NCI-H128 (cell line): ENCODE results near the gene FUS.
"Not testable (repeated sequence)": the region's sequence is repeated elsewhere in the genome, so short reads cannot be mapped to it uniquely, and the experiment has no call there.

ENCODE experiments used
- DNase-seq: peaks from one replicate; lab custom pipeline; 2025; ENCODE audit not compliant: unreplicated experiment; lab: John Stamatoyannopoulos, UW

The FUS gene

DNA sequence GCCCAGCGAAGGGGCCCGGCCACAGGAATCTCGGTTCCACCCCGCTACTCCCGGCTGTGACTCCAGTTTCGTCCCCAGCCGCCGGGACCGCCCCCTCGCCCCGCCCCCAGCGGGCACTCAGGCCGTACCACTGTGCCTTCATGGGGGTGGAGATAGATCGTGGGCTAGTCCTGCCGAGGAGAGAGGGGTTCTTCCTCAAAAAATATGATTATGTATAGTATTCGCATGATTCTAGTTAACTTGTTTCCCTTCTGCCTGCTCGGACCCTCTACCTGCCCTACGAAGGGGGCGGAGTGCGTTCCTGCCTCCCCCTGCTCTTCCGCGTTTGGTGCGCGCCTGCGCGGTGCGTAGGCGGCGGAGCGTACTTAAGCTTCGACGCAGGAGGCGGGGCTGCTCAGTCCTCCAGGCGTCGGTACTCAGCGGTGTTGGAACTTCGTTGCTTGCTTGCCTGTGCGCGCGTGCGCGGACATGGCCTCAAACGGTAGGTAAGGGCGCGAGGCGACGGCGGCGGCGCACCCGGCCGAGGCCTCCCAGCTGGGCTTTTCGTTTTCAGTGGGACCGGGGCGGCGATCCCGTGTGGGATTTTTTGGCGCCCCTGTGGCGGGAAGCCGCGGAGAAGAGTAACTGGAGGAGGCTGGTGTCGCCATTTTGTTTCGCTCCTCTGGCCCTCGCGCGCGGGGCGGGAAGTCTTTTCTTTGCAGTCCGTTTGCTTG lies at the start of gene FUS:
Gene FUS, plus strand, starts transcription at position 393 of the 713 bp plus-strand sequence. Its CDS starts 76 bp downstream, at position 469.
- DNase-seq = peak; percentile 47

DNA sequence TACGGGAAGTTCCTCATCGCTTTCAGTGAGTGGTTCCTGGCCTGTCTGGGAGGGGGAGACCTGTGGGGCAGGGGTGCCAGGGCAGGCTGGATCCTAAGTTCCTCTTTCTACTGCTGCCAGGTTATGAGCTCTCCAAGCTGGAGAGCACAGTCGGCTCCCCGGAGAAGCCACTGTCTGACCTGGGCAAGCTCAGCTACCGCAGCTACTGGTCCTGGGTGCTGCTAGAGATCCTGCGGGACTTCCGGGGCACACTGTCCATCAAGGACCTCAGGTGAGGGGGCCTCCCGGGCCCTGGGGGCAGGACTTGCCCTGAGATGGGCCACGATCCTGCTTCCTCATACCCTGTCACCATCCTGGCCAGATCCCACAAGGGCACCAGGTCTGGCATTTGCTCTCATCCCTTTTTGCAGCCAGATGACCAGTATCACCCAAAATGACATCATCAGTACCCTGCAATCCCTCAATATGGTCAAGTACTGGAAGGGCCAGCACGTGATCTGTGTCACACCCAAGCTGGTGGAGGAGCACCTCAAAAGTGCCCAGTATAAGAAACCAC lies 49.5 kb upstream of the FUS start:
- no peak for DNase-seq

DNA sequence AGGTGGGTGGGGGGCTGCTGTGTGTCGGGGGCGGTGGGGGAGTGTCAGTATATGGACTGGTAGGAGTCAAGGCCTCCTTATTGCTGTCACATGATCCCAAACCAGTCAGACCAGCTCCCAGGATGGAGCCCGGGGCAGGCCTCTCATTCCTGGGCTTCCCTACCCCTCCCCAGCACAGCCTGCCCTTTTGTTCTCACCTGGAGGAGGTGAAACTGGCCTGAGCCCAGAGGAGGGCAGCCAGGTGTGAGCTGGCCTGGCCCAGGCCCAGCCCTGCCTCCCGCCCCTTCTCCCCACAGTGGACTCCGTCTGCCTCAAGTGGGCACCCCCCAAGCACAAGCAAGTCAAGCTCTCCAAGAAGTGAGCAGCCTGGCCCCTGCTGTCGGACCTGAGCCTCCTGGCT lies 49.0 kb upstream of the FUS start:
- DNase-seq = no peak

DNA sequence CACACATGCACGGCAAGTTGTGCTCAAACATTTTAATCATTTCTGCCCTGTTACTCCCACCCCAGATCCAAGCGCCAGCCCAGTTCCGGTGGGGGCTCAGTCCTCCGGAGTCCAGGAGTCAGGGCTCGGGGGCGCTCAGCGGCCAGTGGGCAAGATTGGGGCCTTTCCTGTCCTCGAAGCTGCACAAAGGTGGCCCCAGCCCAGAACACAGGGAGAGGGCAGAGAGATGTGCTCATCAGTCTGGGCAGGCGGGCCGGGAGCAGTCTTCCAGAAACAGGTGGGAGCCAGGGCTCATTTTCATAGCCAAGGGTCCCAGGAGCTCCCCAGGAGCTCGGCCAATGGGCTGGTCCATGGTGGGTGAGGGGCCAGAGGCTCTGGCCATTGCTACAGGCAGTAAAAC lies 48.5 kb upstream of the FUS start:
- DNase-seq = no peak

DNA sequence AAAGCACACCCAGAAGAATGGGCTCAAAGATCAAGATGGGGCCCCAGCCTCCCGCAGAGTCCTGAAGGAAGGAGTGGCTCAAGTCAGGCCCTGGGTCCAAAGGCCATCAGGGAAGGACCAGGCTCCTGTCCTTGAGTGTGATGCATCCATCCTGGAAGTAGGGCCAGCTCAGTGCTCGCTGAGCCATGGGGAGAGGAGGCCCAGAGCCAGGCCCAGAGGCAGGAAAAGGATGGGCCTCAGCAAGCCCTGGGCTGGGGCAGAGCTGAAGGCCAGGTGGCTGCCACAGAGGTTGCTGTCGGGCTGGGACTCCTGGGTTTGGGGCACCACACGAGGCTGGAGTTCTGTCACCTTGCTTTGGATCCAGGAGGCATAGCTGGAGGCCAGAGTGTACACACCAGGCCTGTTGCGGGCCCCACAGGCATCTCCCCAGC lies 48.1 kb upstream of the FUS start:
- DNase-seq = no peak

DNA sequence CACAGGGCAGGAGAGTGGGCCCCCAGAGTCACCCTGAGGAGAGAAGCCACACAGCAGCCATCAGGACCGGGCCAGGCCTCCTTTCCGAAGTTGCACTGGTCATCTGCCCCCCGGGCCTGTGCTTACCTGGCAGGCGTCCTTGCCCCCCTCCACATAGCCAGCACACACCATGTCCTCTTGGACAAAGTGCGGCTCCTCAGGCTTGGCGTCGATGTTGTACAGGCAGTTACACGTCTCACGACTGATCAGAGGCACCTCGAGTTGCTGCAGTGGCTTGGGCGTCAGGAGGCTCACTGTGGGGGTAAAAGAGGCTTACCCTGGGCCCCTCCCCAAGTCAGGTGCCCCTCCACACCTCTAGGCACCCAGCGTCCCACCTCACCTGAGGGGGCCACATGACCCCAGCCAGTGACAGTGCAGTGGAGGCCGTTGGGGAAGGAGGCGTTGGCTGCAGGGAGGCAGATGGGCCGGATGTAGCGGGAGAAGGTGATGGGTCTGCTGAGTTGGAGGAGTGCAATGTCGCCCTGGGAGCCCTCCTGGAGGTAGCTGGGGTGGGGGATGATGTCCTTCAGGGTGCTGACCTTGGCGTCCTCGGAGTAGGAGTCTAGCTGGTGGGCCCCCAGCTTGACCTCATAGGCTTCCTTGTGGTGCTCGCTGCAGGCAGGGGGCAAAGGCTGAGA lies 47.5 kb upstream of the FUS start:
- no peak for DNase-seq

DNA sequence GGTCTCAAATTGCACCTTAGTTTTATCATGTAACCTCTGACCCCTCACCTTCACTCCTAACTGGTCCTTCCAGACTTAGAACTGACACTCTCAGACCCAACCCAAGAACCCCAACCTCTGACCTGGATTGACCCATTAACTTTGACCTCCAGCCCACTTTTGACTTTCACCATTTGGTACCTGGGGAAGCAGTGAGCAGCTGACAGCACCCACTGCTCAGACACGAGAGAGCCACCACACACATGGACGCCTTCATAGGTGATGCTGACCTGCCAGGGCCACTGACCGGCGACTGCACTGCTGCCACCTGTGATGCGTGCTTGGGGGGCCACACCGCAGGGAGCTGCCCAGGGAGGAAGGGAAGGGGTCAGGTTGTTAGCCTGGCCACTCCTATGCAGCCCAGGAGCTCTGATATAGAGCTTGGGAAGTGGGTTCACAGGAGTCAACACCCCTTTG lies 46.9 kb upstream of the FUS start:
- DNase-seq = no peak

DNA sequence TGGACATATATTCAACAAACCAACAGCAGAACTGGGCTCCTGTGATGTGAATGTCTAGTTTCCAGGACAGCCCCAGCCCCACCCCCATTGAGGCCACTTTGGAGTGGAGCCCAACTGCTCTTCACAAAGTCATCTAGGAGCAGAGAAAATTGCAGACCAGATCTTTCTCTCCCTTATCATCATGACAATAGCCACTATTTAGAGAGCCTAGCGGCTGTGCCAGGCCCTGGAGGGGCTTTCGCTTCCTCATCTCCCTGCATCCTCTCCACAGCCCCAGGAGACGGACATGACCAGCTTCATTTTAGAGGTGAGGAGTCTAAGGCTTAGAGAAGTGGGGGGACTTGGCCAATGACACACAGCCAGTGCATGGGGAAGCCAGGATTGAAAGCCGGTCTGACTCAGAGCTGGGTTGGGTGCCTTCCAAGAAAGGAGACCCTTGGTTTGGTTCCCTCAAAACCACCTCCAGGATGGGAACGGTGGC lies 45.8 kb upstream of the FUS start:
- DNase-seq = no peak

DNA sequence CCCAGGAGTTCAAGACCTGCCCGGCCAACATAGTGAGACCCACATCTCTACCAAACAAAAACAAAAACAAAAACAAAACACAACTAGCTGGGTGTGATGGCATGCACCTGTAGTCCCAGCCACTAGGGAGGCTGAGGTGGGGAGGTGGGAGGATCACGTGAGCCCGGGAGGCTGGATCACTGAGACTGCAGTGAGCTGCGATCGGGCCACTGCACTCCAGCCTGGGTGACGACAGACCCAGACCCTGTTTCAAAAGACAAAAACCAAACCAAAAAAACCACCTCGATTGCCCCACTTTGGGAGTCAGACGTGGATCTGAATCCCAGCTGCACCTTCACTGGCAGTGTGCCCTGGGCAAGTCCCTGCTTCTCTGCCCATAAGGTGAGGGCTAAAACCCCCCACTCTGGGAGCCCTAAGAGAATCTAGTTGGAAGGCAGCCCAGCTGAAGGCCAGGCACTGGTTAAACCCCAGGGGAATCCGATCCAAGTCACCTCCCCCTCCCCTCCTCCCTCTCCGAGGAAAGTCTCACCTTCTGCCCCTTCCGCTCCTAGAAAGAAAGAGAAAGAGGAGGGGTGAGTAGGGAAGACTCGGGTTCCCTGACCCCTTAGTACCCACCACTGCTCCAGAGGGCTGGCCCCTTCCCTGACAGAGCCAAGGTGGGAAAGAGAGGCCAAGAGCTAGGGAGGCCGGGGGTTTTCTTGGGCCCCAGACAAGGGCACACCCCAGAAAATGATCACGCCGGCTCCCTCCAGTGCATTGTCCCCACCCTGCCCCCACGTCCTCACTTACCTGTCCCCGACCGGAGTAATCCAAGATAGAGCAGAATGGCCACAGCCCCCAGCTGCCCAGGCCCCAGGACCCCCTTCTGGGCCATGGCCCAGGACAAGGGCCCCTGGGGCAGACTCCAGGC lies 45.1 kb upstream of the FUS start:
- DNase-seq = no peak

DNA sequence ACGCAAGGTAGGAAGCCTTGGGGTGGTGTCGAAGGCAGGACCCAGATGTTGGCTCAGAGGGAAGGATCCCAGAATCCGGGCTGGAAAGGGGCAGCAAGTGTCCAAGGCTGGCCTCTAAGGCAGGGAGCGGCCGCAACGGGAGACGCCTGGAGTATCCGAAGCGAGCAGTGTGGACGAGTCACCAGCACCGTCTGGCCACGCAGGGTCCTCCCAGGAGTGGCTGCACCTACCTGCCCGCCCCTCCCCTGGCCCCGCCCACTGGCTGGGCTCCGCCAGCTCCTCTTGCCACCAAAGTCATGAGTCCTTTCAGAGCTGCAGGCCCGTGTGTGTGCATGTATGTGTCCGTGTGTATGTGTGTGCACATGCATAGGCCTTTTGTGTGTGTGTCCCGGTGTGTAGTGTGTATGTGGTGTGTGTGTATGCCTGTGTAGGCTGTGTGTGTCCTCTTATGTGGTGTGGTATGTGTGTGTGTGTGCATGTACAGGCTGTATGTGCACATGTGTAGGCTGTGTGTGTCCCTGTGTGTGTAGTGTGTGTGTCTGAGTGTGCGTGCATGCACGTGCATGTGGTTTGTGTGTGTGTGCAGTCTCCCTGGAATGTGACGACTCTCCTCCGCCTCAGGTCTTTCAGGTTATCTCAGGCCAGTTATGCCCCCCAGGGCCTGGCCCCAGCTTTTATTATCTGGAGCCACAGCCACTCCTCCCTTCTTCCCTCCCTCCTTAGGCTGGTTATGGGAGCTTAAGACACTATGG lies 44.2 kb upstream of the FUS start, which contains the start of gene PRSS8:
Gene PRSS8, minus strand, starts transcription at position 193 of the 752 bp plus-strand sequence. CDS start 229 bp downstream, outside the sequence.
- no peak for DNase-seq

DNA sequence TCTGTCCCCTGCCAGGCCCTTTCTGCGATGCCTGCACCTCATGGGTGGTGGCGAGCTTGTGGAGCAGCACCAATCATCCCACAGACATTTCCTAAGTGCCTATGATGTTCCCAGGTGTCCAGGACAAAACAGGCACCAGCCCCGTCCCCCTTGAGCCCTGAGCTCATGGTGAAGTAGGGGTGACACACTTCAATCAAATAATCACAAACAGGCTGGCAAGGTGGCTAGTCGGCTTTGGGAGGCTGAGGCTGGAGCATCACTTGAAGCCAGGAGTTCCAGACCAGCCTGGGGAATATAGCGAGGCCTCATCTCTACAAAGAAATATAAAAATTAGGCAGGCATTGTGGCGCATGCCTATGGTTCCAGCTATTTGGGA lies 43.7 kb upstream of the FUS start:
- DNase-seq = no peak

DNA sequence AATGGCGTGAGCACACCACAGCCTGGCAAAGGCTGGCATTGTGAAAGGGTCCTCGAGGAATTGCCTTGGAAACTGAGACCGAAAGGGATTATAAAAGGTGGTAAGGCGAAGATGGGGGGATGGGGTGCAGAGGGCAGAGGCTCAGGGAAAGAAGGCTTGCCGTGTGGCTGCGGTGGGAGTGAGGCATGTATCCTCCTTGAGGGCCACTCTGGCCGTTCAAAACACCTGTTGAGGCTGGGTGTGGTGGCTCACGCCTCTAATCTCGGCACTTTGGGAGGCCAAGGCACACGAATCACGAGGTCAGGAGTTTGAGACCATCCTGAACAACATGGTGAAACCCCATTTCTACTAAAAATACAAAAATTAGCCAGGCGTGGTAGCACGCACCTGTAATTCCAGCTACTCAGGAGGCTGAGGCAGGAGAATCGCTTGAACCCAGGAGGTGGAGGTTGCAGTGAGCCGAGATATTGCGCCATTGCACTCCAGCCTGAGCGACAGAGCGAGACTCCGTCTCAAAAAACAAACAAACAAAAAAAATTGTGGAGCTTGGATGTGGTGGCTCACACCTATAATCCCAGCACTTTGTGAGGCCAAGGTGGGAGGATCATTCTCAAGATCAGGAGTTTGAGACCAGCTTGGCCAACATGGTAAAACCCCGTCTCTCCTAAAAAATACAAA lies 43.0 kb upstream of the FUS start:
- not testable (repeated sequence) for DNase-seq

DNA sequence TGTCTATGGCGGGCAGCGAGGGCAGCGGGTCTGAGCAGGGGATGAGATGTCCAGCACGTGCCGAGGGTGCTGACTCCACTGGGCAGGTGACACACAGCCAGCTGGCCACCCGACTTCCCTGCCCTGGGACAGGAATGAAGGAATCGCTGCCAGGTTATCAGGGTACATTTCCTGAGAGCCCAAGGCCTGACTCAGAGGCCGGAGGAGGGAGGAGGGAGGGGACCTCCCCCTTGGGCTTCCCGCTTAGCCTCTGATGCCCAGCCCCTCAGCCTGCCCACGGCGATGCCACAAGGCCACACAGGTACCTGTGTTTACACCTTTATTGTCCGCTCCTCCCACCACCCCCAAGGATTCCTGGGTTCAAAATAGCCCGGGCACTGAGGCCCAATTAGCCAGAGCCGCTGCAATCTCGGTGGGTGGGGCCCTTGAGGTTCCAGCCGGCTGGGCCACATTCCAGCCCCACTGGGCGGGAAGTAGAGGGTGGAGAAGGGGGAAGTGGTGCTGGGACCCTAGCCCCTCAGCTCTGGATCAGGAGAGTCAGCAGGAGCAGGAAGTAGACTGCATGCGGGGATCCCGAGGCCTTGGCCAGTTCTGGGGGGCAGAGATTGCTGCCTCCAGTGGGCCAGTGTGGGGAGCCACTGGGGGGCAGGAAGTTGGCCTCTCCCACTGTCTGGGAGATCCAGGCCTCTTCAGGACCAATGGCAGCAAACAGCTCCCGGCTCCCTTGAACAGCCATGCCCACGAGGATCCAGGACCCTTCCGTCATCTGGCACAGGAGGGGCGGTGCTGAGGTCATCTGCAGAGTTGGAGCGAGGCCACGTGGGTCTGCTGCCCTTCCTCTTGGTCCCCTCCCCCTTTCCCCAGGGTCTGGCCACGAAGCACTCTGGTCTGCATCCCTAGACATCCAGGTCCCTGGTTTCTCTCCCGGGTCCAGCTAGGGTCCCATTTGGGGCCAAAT lies 41.0 kb upstream of the FUS start:
- no peak for DNase-seq

DNA sequence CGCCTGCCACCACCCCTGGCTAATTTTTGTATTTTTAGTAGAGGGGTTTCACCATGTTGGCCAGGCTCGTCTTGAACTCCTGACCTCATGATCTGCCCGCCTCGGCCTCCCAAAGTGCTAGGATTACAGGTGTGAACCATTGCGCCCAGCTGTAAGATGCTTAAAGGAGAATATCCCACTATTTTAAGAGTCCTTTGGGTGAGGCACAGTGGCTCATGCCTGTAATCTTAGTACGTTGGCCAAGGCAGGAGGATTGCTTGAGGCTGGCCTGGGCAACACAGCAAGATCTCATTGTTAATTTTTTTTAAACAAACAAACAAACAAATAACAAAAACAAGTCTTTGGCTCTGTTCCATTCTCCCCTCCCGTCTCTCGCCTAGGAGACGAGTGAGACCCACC lies 38.9 kb upstream of the FUS start:
- not testable (repeated sequence) for DNase-seq

DNA sequence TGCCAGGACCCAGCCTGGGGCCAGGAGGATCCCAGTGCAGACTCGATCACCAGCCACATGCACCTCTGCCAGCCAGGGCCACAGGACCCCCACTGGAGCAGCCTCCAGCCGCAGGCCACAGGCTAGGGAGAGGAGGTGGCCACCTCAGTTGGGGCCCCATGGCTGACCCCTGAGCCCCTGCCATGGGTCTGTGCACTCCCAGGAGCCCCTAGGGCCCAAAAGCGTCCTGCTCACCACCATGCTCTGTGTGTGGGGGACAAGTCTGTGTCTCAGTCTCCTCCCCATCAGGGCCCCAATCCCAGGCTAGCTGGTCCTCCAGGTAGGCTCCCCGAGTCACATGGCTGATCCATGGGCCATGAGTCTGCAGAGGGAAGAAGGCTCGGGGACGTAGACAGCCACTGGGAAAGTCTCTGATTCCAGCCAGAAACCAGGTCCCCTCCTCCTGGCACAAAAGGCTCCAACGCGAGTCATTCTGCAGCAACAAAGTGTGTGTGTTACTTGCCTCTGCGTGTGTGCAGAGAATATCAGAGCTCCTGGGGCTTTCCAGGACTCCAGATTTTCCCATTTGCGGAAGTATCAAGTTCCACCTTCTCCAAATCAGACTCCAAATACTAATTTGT lies 38.3 kb upstream of the FUS start:
- no peak for DNase-seq

DNA sequence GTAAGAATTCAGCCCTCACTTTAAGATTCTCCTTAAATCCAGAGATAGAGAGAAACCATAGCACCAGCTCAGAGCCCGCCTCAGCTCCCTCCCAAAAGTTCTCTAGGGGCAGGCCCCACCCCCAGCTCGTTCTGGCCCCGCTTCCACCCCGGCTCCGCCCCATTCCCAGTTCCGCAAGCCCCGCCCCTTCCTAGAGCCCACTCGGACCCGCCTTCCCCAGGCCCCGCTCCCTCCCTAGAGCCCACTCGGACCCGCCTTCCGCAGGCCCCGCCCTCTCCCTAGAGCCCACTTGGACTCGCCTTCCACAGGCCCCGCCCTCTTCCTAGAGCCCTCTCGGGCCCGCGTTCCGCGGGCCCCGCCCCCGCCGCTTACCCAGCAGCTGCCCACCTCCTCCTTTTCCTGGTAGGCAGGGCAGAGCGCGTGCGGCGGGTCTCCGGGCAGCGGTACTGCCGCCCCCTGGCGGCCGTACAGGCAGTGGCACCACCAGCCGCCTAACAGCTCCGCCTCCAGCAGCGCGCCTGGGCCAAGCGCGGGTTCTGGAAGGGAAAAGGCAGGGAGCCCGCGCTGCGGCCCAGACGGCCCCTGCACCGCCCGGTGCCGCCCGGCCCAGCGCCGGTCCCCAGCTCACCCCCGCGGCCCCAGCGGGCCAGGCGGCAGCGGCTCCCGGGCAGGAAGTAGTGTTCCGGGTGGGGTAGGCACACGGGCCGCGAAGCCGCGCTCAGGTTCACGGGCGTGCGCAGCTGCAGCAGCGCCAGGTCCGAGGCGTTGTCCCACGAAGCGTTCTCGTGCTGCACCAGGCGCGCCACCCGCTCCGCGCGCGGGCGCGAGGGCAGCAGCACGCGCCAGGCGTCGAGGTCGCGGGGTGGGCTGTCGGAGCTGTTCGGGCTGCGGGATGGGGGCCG lies 37.6 kb upstream of the FUS start:
- DNase-seq = peak; percentile 88

DNA sequence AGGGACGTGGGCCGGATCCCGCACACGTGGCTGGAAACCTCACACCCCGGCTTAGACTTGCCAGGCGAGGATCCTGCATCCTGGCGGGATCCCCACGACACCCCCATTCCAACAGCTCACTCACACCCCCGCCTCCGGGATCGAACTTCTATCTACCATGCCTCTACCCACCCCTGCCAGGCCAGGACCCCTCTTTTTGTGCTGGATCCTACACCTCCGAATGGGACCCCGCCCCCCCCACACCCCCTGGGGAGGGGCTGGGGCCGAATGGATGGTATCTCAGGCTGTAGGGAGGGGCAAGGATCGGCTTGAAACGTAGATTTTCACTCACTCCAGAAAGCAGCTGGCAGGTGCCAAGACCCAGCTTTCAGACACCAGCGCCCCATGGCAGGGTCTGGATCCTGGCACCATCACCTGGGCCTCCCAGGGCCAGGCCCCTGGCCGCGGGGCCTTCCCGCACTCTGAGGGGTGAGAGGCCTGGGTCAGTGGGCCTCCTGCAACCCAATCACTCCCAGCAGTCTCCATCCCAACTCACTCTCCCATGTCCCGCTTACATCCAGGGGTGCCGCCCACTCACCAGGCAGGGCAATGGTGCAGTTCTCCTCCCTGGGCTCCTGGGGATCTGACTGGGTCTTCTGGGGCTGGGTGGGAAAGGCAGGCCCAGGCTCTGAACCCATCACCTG lies 36.8 kb upstream of the FUS start:
- DNase-seq = no peak
